ENCODE measurements around the gene HOXD10.

Gene HOXD10

DNA sequence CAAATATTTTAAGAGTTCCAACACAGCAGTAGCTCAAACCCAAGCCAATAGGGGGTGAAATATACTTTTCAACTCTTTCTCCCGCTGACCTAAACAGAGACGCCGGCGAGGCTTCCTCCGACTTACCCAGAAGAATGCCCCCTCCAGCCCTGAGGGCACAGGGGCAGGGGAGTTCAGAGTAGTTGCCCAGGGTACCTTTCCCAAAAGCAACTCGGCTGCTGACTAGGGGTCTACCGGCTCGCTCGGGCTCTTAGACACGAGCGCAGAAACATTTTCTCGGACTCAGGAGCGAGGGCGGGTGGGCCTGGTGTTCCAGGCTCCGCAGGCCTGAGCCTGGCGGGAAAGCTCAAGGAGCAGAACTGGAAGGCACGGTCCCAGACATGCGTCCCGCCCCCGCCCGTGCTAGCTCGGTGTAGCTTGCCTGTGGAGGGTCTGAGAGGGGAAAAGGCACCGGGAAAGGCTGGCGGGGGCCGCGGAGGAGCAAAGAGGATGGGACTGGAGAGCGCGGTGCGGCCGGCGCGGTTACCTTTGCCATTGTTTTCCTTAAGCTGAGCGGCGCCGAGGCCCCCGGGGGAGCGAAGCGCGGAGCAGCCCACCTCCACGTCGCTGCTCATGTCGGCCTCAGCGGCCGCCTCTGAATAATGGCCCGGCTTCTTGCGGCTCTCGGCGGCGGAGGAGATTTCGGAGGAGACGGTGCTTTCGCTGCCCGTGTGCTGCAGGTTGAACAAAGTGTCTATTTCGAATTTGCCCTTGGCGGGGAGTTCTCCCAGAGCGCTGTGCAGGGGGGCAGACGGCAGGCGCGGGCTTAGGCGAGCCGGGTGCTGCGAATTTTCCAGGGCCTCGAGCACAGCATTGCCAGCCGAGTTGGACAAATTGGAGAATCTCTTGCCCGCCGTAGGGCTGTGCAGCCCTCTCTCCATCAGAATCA, 33.5 kb upstream of the HOXD10 start:
- DNase-seq: no peak

- no peak for DNase-seq
These were observed 32.7 kb upstream of the HOXD10 start, which contains the start of gene EVX2 for GRCh38 chr2:176083796-176084261. TSS of gene EVX2 (minus strand) at chr2:176083962. CDS start at chr2:176083776, 186 bp downstream.

DNA sequence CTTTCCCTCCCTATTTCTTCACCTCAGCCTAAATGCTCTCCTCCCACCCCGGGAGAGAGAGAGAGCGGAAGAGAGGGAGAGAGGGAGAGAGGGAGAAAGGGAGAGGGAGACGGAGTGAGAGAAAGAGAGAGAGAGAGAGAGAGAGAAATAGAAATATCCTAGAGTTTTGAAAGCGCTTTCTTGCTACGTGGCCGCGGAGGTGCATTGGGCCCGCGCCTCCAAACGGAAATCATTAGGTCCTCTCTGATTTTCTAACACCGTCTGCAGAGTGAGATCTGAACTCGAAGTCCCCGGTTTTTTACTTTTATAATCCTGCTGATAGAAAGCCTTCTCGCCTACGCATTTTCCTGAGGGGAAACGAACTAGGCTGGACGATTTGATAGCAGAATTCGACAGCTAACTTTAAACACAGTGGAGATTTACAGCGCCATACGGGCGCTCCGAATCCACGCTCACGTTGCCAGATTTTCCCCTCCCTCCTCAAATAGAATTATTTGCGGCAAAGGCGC, 31.9 kb upstream of the HOXD10 start:
- no peak for DNase-seq

GRCh38 chr2:176085120-176085788, 31.3 kb upstream of the HOXD10 start:
- no peak for DNase-seq

DNA sequence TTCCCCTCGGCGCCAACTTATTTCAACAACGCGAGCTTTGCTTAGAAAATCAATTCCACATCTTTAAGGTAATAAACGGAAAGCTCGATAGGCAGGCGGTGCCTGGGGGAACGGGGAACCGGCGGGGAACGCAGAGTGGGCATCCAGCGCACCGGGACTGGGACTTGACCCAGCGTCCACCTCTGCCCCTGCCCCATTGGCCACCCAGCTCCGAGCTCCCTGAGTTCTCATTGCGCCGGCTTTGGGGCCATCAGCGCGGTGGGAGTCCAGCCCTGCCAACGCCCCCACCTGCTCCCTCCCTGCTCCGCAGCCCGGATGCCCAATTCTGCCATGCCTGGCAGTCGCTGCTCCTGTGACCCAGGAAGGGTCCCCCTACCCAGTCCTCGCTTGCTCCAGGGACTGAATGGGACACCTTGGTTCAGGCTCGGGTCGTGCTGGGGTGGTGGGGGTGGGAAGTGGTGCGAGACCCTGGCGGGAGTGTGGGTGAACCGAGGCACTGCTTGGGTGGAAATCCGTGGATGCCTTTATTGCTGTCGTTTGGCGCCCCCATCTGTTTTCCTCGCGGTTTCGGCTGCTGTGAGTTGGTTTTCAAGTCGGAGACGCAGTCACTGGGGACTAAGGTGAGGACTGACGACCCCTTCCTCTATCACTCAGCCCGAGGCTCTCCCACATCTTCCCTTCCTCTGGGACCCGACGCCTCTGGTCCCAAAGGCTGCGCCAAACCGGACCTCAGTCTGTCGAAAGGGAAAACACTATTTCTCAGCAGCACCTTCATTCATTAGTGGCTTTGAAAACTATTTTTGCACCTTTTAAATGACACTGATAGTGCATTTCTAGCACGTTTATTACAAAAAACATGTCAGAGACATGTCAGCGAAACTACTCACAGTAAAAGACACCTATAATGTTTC, 30.5 kb upstream of the HOXD10 start:
- no peak for DNase-seq

DNA sequence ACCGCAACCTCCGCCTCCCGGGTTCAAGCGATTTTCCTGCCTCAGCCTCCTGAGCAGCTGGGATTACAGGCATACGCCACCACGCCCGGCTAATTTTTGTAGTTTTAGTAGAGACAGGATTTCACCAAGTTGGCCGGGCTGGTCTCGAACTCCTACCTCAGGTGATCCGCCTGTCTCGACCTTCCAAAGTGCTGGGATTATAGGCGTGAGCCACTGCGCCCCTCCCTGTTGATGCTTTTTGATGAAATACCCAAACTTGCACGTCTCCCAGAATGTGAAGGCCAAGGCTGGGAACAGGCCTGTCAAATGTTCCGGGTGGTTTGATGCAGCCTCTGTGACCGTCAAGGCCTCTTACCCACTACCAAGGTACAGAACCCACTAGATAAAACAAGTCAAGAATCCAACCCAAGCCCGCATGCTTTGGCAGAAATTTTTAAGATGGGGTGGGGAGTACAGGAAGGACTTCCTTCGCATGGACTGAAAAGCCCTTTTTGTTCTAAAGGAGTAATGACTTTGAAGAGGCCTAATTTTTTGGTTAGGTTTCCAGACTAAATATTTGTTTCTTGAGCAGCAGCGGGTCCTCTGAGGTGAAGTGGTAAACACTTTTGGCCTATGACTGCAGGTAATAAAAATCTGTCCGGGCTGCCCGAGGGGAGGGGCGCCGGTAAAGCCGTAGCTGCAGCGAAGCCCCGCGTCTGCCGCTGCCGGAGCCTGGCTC, 29.1 kb upstream of the HOXD10 start:
- DNase-seq: no peak

GRCh38 chr2:176088048-176088936, 28.3 kb upstream of the HOXD10 start:
- no peak for DNase-seq

DNA sequence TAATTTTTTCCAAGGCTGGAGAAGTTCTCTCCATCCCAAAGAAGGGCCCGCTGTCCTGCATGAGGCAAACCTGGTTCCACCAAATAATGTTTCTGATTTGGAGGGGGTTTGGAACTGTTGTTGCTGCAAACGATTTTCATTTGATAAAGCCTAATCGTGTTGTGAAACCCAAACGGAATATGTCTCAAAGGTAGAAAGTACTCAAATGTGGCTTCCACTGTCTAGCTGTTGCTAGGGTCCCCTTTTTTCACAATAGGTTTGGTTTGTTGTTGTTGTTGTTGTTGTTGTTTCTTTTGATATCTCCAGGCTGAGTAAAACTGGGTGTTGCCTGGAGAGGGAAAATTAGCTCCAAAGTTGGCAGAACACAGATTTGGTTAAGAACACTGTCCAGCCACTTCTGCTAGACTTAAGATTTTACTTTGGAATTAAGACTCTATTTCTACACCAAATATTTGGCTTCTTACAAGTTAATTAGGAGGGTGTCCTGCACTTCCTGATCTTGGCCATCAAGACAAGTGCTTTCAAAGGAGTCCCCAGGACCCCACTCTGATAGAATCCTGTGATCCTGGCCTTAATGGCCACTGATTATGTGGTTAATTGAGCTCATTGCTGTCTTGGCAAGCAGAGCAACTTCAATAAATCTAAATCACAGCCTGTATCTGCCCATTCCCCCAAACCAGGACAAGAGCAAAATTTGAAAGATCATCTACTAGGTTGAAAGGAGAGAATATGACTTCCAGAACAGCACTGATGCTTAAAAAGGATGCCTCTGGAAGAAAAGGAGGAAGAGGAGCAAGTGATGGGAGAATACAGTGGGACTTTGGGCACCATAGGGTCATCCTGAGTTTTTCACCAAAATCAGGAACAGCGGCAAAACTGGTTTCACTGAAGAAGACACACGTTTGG, 27.4 kb upstream of the HOXD10 start:
- no peak for DNase-seq

- DNase-seq: no peak
These were observed 26.7 kb upstream of the HOXD10 start for GRCh38 chr2:176089843-176090395.

DNA sequence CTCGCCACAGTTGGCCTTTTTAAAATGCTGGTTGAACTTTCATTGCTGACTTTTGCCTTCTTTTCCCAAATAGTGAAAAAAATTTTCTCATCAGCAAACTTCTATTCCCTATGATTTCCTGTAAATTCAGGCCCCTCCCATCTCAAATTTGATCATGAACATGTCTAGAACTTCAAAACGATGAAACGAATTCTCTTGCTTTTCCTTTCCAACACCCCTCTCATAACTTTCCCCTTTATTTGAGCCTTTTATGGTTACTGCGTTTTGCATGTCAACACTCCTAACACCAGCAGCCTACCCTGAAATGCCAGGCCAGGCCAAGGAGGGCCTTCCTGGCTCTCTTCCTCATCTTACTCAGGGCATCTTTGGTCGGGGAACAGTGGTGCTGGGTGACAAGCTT, 25.7 kb upstream of the HOXD10 start:
- DNase-seq: no peak

DNA sequence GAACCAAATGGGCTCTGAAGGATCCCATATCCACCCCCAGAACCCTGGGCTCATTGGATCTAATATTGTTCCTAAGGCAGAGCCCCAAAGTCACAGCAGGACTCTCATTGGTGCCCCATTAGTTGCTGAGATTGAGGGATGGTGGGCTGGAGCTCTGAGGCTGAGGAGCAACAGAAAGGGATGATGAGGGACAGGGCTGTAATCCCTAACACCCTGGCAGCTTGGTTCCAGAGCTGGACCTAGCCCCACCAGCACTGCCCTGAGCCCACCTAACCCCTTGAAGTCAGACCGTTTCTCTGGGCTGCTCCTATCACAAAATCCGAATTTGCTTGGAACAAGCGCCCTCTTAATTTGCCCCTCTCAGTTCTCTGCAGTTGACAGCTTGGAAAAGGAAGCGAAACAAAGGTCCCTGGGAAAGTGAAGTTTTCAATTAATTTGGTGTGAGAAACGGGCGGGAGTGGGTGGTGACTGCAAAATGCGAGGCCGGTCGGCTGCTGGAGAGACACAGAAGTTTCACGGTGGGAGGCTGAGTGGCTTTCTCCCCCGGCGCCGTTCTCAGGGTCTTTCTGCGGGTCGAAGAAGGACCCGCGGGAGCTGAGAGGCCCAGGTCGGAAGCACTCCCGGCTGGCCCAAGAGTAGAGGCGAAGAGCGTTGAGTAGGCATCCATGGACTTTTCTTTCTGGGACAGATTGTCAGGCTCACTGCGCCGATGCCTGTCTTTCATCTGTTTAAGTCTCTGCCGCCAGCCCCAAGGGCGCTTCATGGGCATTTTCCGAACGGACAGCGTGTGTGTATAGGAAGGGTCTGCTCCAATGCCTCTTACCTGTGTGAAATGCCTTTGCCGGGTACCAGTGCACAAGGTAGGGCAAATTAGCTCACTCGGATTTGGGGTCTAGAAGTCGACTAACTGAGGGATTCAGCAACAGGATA, 25.0 kb upstream of the HOXD10 start:
- no peak for DNase-seq

DNA sequence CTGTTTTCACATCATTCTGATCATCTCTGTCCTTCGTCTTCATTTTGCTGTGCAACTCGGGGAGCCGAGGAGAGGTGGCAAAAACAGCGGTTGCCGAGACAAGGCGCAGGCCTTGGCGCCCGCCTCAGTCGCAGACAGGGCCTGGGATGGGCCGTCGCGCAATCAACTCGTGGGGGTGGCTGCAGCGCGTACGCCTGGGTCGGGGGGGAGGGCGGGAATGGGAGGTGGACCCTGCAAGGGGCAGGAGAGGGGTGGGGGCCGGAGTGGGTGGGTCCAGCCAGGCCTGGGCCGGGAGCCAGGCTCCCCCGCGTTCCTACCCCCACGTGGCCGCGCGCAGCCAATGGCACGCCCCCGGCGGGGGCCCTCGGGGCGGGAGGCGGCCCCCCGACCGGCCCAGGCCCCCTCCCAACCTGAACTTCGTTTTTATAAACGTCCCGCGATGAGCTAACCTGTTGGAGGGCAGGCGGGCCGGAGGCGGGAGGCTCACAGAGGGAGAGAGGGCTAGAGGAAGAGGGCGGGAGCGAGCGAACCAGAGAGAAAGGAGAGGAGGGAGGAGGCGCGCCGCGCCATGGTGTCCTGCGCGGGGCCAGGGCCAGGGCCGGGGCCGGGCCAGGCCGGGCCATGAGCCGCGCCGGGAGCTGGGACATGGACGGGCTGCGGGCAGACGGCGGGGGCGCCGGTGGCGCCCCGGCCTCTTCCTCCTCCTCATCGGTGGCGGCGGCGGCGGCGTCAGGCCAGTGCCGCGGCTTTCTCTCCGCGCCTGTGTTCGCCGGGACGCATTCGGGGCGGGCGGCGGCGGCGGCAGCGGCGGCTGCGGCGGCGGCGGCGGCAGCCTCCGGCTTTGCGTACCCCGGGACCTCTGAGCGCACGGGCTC, 24.1 kb upstream of the HOXD10 start, which contains the start of gene HOXD13:
Gene HOXD13 (plus strand): TSS at position 452 of the 875 bp plus-strand sequence. CDS start 170 bp downstream, at position 622.
- no peak for DNase-seq

DNA sequence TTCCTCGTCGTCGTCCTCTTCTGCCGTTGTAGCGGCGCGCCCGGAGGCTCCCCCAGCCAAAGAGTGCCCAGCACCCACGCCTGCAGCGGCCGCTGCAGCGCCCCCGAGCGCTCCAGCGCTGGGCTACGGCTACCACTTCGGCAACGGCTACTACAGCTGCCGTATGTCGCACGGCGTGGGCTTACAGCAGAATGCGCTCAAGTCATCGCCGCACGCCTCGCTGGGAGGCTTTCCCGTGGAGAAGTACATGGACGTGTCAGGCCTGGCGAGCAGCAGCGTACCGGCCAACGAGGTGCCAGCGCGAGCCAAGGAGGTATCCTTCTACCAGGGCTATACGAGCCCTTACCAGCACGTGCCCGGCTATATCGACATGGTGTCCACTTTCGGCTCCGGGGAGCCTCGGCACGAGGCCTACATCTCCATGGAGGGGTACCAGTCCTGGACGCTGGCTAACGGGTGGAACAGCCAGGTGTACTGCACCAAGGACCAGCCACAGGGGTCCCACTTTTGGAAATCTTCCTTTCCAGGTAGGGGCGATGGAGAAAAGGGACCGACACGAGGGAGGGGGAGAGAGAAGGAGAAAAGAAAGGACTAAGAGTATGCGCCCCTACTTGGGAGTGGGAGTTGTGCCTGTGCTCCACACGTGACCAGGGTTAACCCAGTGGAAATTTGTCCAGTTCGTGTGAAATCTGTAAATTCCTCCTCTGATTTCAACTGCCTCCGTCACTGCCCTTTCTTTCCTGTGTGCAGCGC, 23.3 kb upstream of the HOXD10 start:
- no peak for DNase-seq

- no peak for DNase-seq
These were observed 22.7 kb upstream of the HOXD10 start for GRCh38 chr2:176093898-176094249.

DNA sequence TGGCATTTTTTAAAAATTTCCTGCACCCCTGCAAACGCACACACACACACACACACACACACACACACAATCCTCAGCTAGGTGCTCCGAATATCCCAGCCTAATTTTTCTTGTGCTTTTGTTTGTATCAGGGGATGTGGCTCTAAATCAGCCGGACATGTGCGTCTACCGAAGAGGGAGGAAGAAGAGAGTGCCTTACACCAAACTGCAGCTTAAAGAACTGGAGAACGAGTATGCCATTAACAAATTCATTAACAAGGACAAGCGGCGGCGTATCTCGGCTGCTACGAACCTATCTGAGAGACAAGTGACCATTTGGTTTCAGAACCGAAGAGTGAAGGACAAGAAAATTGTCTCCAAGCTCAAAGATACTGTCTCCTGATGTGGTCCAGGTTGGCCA, 22.2 kb upstream of the HOXD10 start:
- no peak for DNase-seq

DNA sequence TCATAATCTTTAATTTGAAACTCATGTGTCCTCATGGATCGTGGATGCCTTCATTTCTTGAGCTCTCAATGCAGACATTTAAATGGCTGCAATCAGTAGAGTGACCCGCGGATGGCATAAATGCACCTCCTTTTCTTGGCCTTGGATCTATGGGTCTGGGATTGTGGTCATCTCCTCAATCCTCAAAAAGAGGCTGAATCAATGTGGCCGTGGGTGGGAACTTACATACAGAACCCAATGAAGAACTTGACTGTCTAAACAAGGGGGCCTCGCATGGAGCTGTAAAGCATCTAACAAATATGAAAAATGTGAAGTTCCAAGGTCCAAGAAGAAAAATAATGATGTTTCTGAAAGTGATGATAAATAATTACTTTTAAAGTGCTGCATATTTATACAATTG, 21.2 kb upstream of the HOXD10 start:
- DNase-seq: no peak
